Measurements from ENCODE around the gene CAPN2.

The CAPN2 gene

GRCh38 chr1:223683586-223684487, 28.5 kb upstream of the CAPN2 start:
- no CpG with 5 or more reads among the region's 9 CpGs for WGBS, 2 donors (ENCODE audit: extremely low coverage in 2 of 2, insufficient read length in 2 of 2, insufficient replicate concordance in 1 of 2)

GRCh38 chr1:223684488-223684792, 27.9 kb upstream of the CAPN2 start:
- Histone ChIP-seq H4K91ac (ENCODE audit: low read depth, low read length, poor library complexity) (no peak overlapping the region), H3K23ac (ENCODE audit: low read depth, low read length, poor library complexity) (no peak overlapping the region), H3K9me3 (replicated peaks in 1 of 2; ENCODE audit: control insufficient read depth in 2 of 2, insufficient read depth in 1 of 2, low read depth in 1 of 2, low read length in 2 of 2) (no peaks in the 10 kb centered on the region), H2AK5ac (ENCODE audit: low read depth, low read length) (no peak overlapping the region), H2AFZ (ENCODE audit: low read length) (no peak overlapping the region), H3K9ac (ENCODE audit: low read depth, low read length, poor library complexity) (no peak overlapping the region), H2BK120ac (ENCODE audit: low read depth, low read length) (no peak overlapping the region), H3K4me3 (ENCODE audit: low read length in 2 of 2) (no peak overlapping the region), H3K27me3 (ENCODE audit: control insufficient read depth in 3 of 3, insufficient read depth in 3 of 3, low read depth in 1 of 3, low read length in 3 of 3) (peaks cover 0 to 13% (median 0%) of the 10 kb centered on the region in 3 experiments), H3K14ac (ENCODE audit: low read length) (no peak overlapping the region), H3K4ac (ENCODE audit: low read length) (no peak overlapping the region), H3K4me2 (ENCODE audit: insufficient read depth, low read length, poor library complexity, severe bottlenecking) (no peak overlapping the region), H3K36me3 (replicated peaks in 1 of 2; ENCODE audit: control insufficient read depth in 2 of 2, insufficient read depth in 2 of 2, low read length in 2 of 2) (no peaks in the 10 kb centered on the region), H2BK15ac (ENCODE audit: low read length) (no peak overlapping the region), H2BK12ac (ENCODE audit: low read length) (no peak overlapping the region), H3K4me1 (ENCODE audit: control insufficient read depth in 2 of 2, insufficient read depth in 1 of 2, low read depth in 1 of 2, low read length in 2 of 2) (no peaks in the 10 kb centered on the region), H2BK5ac (ENCODE audit: low read length) (no peak overlapping the region), H3K27ac (replicated peaks; ENCODE audit: low read length) (no peak overlapping the region), H3K79me1 (ENCODE audit: low read depth, low read length) (no peaks in the 10 kb centered on the region), H3K18ac (ENCODE audit: low read length) (no peak overlapping the region), H4K8ac (ENCODE audit: low read depth, low read length) (no peak overlapping the region)
- WGBS, 2 donors (ENCODE audit: extremely low coverage in 2 of 2, insufficient read length in 2 of 2, insufficient replicate concordance in 1 of 2): no CpG with 5 or more reads among the region's 3 CpGs
- DNase-seq (ENCODE audit: low spot score): no peak

More at GRCh38 chr1:223683586-223684487, 28.5 kb upstream of the CAPN2 start:
- peaks cover 0 to 13% (median 0%) of the 10 kb centered on the region in 3 experiments for H3K27me3 ChIP-seq (ENCODE audit: control insufficient read depth in 3 of 3, insufficient read depth in 3 of 3, low read depth in 1 of 3, low read length in 3 of 3)
- H3K18ac ChIP-seq (ENCODE audit: low read length): no peak overlapping the region
- no peak overlapping the region for H3K4ac ChIP-seq (ENCODE audit: low read length)
- H4K8ac ChIP-seq (ENCODE audit: low read depth, low read length): no peak overlapping the region
- no peak overlapping the region for H2BK120ac ChIP-seq (ENCODE audit: low read depth, low read length)
- no peak overlapping the region for H3K4me2 ChIP-seq (ENCODE audit: insufficient read depth, low read length, poor library complexity, severe bottlenecking)
- no peaks in the 10 kb centered on the region for H3K9me3 ChIP-seq (replicated peaks in 1 of 2; ENCODE audit: control insufficient read depth in 2 of 2, insufficient read depth in 1 of 2, low read depth in 1 of 2, low read length in 2 of 2)
- H3K79me1 ChIP-seq (ENCODE audit: low read depth, low read length): no peaks in the 10 kb centered on the region
- no peak overlapping the region for H2BK15ac ChIP-seq (ENCODE audit: low read length)
- H3K23ac ChIP-seq (ENCODE audit: low read depth, low read length, poor library complexity): no peak overlapping the region
- H3K4me1 ChIP-seq (ENCODE audit: control insufficient read depth in 2 of 2, insufficient read depth in 1 of 2, low read depth in 1 of 2, low read length in 2 of 2): no peaks in the 10 kb centered on the region
- H4K91ac ChIP-seq (ENCODE audit: low read depth, low read length, poor library complexity): no peak overlapping the region
- no peak overlapping the region for H3K14ac ChIP-seq (ENCODE audit: low read length)
- no peak overlapping the region for H2AK5ac ChIP-seq (ENCODE audit: low read depth, low read length)
- peak; percentile 57 for DNase-seq (ENCODE audit: low spot score)
- no peak overlapping the region for H2BK12ac ChIP-seq (ENCODE audit: low read length)
- H3K4me3 ChIP-seq (ENCODE audit: low read length in 2 of 2): no peak overlapping the region
- no peaks in the 10 kb centered on the region for H3K36me3 ChIP-seq (replicated peaks in 1 of 2; ENCODE audit: control insufficient read depth in 2 of 2, insufficient read depth in 2 of 2, low read length in 2 of 2)
- H2BK5ac ChIP-seq (ENCODE audit: low read length): no peak overlapping the region
- H3K27ac ChIP-seq (replicated peaks; ENCODE audit: low read length): no peak overlapping the region
- no peak overlapping the region for H3K9ac ChIP-seq (ENCODE audit: low read depth, low read length, poor library complexity)
- H2AFZ ChIP-seq (ENCODE audit: low read length): no peak overlapping the region

- Histone ChIP-seq H3K23ac (ENCODE audit: low read depth, low read length, poor library complexity) (no peak overlapping the region), H3K4me1 (ENCODE audit: control insufficient read depth in 2 of 2, insufficient read depth in 1 of 2, low read depth in 1 of 2, low read length in 2 of 2) (no peaks in the 10 kb centered on the region), H3K14ac (ENCODE audit: low read length) (no peak overlapping the region), H3K18ac (ENCODE audit: low read length) (no peak overlapping the region), H2BK12ac (ENCODE audit: low read length) (no peak overlapping the region), H3K36me3 (replicated peaks in 1 of 2; ENCODE audit: control insufficient read depth in 2 of 2, insufficient read depth in 2 of 2, low read length in 2 of 2) (no peaks in the 10 kb centered on the region), H2AFZ (ENCODE audit: low read length) (no peak overlapping the region), H4K91ac (ENCODE audit: low read depth, low read length, poor library complexity) (no peak overlapping the region), H4K8ac (ENCODE audit: low read depth, low read length) (no peak overlapping the region), H3K79me1 (ENCODE audit: low read depth, low read length) (no peaks in the 10 kb centered on the region), H3K9ac (ENCODE audit: low read depth, low read length, poor library complexity) (no peak overlapping the region), H2BK5ac (ENCODE audit: low read length) (no peak overlapping the region), H2BK120ac (ENCODE audit: low read depth, low read length) (no peak overlapping the region), H3K9me3 (replicated peaks in 1 of 2; ENCODE audit: control insufficient read depth in 2 of 2, insufficient read depth in 1 of 2, low read depth in 1 of 2, low read length in 2 of 2) (no peaks in the 10 kb centered on the region), H2BK15ac (ENCODE audit: low read length) (no peak overlapping the region), H2AK5ac (ENCODE audit: low read depth, low read length) (no peak overlapping the region), H3K4me3 (ENCODE audit: low read length in 2 of 2) (no peak overlapping the region), H3K4ac (ENCODE audit: low read length) (no peak overlapping the region), H3K4me2 (ENCODE audit: insufficient read depth, low read length, poor library complexity, severe bottlenecking) (no peak overlapping the region), H3K27ac (replicated peaks; ENCODE audit: low read length) (no peak overlapping the region), H3K27me3 (ENCODE audit: control insufficient read depth in 3 of 3, insufficient read depth in 3 of 3, low read depth in 1 of 3, low read length in 3 of 3) (peaks cover 0 to 5% (median 0%) of the 10 kb centered on the region in 3 experiments)
- DNase-seq (ENCODE audit: low spot score): no peak
- no CpG with 5 or more reads among the region's 4 CpGs for WGBS, 2 donors (ENCODE audit: extremely low coverage in 2 of 2, insufficient read length in 2 of 2, insufficient replicate concordance in 1 of 2)
Observed at GRCh38 chr1:223691121-223691520, 21.2 kb upstream of the CAPN2 start.

- DNase-seq (ENCODE audit: low spot score): no peak
- Histone ChIP-seq H3K27ac (replicated peaks; ENCODE audit: low read length) (no peak overlapping the region), H3K4me3 (ENCODE audit: low read length in 2 of 2) (no peak overlapping the region), H3K9ac (ENCODE audit: low read depth, low read length, poor library complexity) (no peak overlapping the region), H4K91ac (ENCODE audit: low read depth, low read length, poor library complexity) (no peak overlapping the region), H3K9me3 (replicated peaks in 1 of 2; ENCODE audit: control insufficient read depth in 2 of 2, insufficient read depth in 1 of 2, low read depth in 1 of 2, low read length in 2 of 2) (no peaks in the 10 kb centered on the region), H3K4ac (ENCODE audit: low read length) (no peak overlapping the region), H2AFZ (ENCODE audit: low read length) (peak overlapping the region; percentile 47), H3K4me1 (ENCODE audit: control insufficient read depth in 2 of 2, insufficient read depth in 1 of 2, low read depth in 1 of 2, low read length in 2 of 2) (peaks cover 0 to 1% of the 10 kb centered on the region in 2 donors), H4K8ac (ENCODE audit: low read depth, low read length) (no peak overlapping the region), H2AK5ac (ENCODE audit: low read depth, low read length) (no peak overlapping the region), H3K4me2 (ENCODE audit: insufficient read depth, low read length, poor library complexity, severe bottlenecking) (no peak overlapping the region), H3K79me1 (ENCODE audit: low read depth, low read length) (no peaks in the 10 kb centered on the region), H2BK5ac (ENCODE audit: low read length) (no peak overlapping the region), H3K23ac (ENCODE audit: low read depth, low read length, poor library complexity) (no peak overlapping the region), H2BK15ac (ENCODE audit: low read length) (no peak overlapping the region), H3K18ac (ENCODE audit: low read length) (no peak overlapping the region), H2BK12ac (ENCODE audit: low read length) (no peak overlapping the region), H3K36me3 (replicated peaks in 1 of 2; ENCODE audit: control insufficient read depth in 2 of 2, insufficient read depth in 2 of 2, low read length in 2 of 2) (no peaks in the 10 kb centered on the region), H2BK120ac (ENCODE audit: low read depth, low read length) (no peak overlapping the region), H3K14ac (ENCODE audit: low read length) (no peak overlapping the region), H3K27me3 (ENCODE audit: control insufficient read depth in 3 of 3, insufficient read depth in 3 of 3, low read depth in 1 of 3, low read length in 3 of 3) (peaks cover 0 to 5% (median 0%) of the 10 kb centered on the region in 3 experiments)
- no CpG with 5 or more reads among the region's 8 CpGs for WGBS, 2 donors (ENCODE audit: extremely low coverage in 2 of 2, insufficient read length in 2 of 2, insufficient replicate concordance in 1 of 2)
Observed at GRCh38 chr1:223695014-223695548, 17.3 kb upstream of the CAPN2 start.

All from neuronal stem cell (in vitro differentiated cells).